Uterus (tissue), 2 donors: Measurements from ENCODE around the gene BBX.

Experiments used
- CTCF ChIP-seq, 4 experiments: fragments of 200-600 bp in 2 of 4; fragments of 450-650 bp in 2 of 4; sonication (generic) in 2 of 4; IDR thresholded peaks; one replicate each; pipeline ENCODE4 v1.5.1; 2016 to 2019; ENCODE audit warnings: antibody characterized with exemption in 4 of 4, mild to moderate bottlenecking in 2 of 4, moderate library complexity in 1 of 4
- POLR2A ChIP-seq, 2 donors: fragments of 450-650 bp; IDR thresholded peaks; one replicate each; pipeline ENCODE4 v1.6.1; 2016; ENCODE audit warnings: antibody characterized with exemption in 2 of 2, mild to moderate bottlenecking in 1 of 2, moderate library complexity in 1 of 2

- no peak for TF ChIP-seq CTCF (IDR thresholded peaks at IDR 0.05)
- TF ChIP-seq POLR2A (IDR thresholded peaks at IDR 0.05), result no peak
These were observed 166.6 kb downstream of the BBX start for GRCh38 chr3:107689355-107689754.
